Osteoblast (primary cell): Measurements from ENCODE around the gene OR52N4. TPM values are rescaled to one million over a fixed set of nuclear protein-coding genes. Genes with fewer than 3 reads are reported as not detected.

ENCODE experiments used
- DNase-seq: peaks from one replicate; pipeline ENCODE4 v3.0.0; 2011; ENCODE audit warnings: low spot score, mixed read lengths; ENCODE audit not compliant: insufficient read length; ENCODE audit errors: missing footprints
- H2AFZ ChIP-seq: 2 replicates; pipeline ENCODE4 v1.6.0; 2011; ENCODE audit warnings: mild to moderate bottlenecking, low read length
- H3K27ac ChIP-seq: 2 replicates; pipeline ENCODE4 v1.5.1; 2011; ENCODE audit warnings: mild to moderate bottlenecking, low read depth, low read length, moderate library complexity
- H3K27me3 ChIP-seq: 2 replicates; pipeline ENCODE4 v1.6.0; 2012; ENCODE audit warnings: mild to moderate bottlenecking, control low read depth, inconsistent platforms, low read length, moderate library complexity; ENCODE audit not compliant: insufficient read depth
- H3K36me3 ChIP-seq: 2 replicates; pipeline ENCODE4 v1.5.1; 2011; ENCODE audit warnings: mild to moderate bottlenecking, low read length, control low read depth, moderate library complexity; ENCODE audit not compliant: insufficient read depth
- H3K4me1 ChIP-seq: 2 replicates; pipeline ENCODE4 v1.5.1; 2011; ENCODE audit warnings: mild to moderate bottlenecking, low read length, control low read depth, moderate library complexity; ENCODE audit not compliant: insufficient read depth
- H3K4me2 ChIP-seq: 2 replicates; pipeline ENCODE4 v1.6.0; 2011; ENCODE audit warnings: mild to moderate bottlenecking, low read length; ENCODE audit not compliant: insufficient read depth
- H3K4me3 ChIP-seq: fragments of 200-600 bp; sonication (generic); 3 replicates; pipeline ENCODE4 v1.5.1; 2012; ENCODE audit warnings: mild to moderate bottlenecking, low read length, inconsistent platforms; ENCODE audit not compliant: insufficient read depth
- H3K79me2 ChIP-seq: 2 replicates; pipeline ENCODE4 v1.6.0; 2012; ENCODE audit warnings: mild to moderate bottlenecking, low read length, control low read depth, inconsistent platforms; ENCODE audit not compliant: insufficient read depth
- H3K9me3 ChIP-seq: 2 replicates; pipeline ENCODE4 v1.5.1; 2011; ENCODE audit warnings: low read depth, low read length, control low read depth
- H4K20me1 ChIP-seq: 2 replicates; pipeline ENCODE4 v1.6.0; 2012; ENCODE audit warnings: mild to moderate bottlenecking, low read length, control low read depth; ENCODE audit not compliant: insufficient read depth
- CTCF ChIP-seq: IDR thresholded peaks from 2 replicates; pipeline ENCODE4 v1.5.1; 2011; ENCODE audit warnings: mild to moderate bottlenecking, low read depth, low read length, moderate library complexity; ENCODE audit errors: extremely low read depth
- total RNA-seq: library from RNA; depleted of rRNA; stranded (reverse); fragments of >200 nt; gene quantifications from 2 replicates; pipeline ENCODE4 v1.2.3, GENCODE V29; 2012

OR52N4 gene
- total RNA-seq, 1 donor, result not detected

- no peaks in the 10 kb centered on the region for H3K27me3 ChIP-seq
- DNase-seq, result no peak
- no peak overlapping the region for H2AFZ ChIP-seq
- no peak overlapping the region for H3K4me2 ChIP-seq
- no peaks in the 10 kb centered on the region for H3K9me3 ChIP-seq
- no peaks in the 10 kb centered on the region for H3K4me1 ChIP-seq
- no peaks in the 10 kb centered on the region for H3K36me3 ChIP-seq
- no peak for TF ChIP-seq CTCF
- no peaks in the 10 kb centered on the region for H3K79me2 ChIP-seq
- no peak overlapping the region for H3K27ac ChIP-seq
- no peaks in the 10 kb centered on the region for H4K20me1 ChIP-seq
- no peak overlapping the region for H3K4me3 ChIP-seq
Measured at GRCh38 chr11:5746614-5747013, 7.4 kb upstream of the OR52N4 start.

GRCh38 chr11:5749836-5750235 lies 4.2 kb upstream of the OR52N4 start:
- H3K4me2 ChIP-seq, result no peak overlapping the region
- H3K4me1 ChIP-seq, result no peaks in the 10 kb centered on the region
- no peak overlapping the region for H2AFZ ChIP-seq
- no peaks in the 10 kb centered on the region for H4K20me1 ChIP-seq
- no peaks in the 10 kb centered on the region for H3K79me2 ChIP-seq
- peaks cover 2% of the 10 kb centered on the region for H3K27me3 ChIP-seq
- no peaks in the 10 kb centered on the region for H3K9me3 ChIP-seq
- H3K4me3 ChIP-seq, result no peak overlapping the region
- no peak for DNase-seq
- no peak overlapping the region for H3K27ac ChIP-seq
- H3K36me3 ChIP-seq, result no peaks in the 10 kb centered on the region
- no peak for TF ChIP-seq CTCF

GRCh38 chr11:5767056-5767455 lies 13.0 kb downstream of the OR52N4 start:
- H3K4me3 ChIP-seq, result no peak overlapping the region
- no peaks in the 10 kb centered on the region for H4K20me1 ChIP-seq
- H3K27ac ChIP-seq, result no peak overlapping the region
- no peak overlapping the region for H3K4me2 ChIP-seq
- TF ChIP-seq CTCF, result no peak
- H3K79me2 ChIP-seq, result no peaks in the 10 kb centered on the region
- no peaks in the 10 kb centered on the region for H3K36me3 ChIP-seq
- H2AFZ ChIP-seq, result no peak overlapping the region
- no peak for DNase-seq
- H3K4me1 ChIP-seq, result no peaks in the 10 kb centered on the region
- H3K27me3 ChIP-seq, result no peaks in the 10 kb centered on the region
- no peaks in the 10 kb centered on the region for H3K9me3 ChIP-seq

- Histone ChIP-seq H2AFZ (no peak within 1 kb of the TSS), H3K4me1 (no peaks in the 10 kb centered on the region), H4K20me1 (no peaks in the 10 kb centered on the region), H3K4me2 (no peak within 1 kb of the TSS), H3K4me3 (no peak within 1 kb of the TSS), H3K79me2 (no peaks in the 10 kb centered on the region), H3K27ac (no peak within 1 kb of the TSS), H3K27me3 (no peaks in the 10 kb centered on the region), H3K9me3 (no peaks in the 10 kb centered on the region), H3K36me3 (no peaks in the 10 kb centered on the region)
- no peak for TF ChIP-seq CTCF
- no peak for DNase-seq
Measured at GRCh38 chr11:5783255-5783654, 29.2 kb downstream of the OR52N4 start, which contains the start of gene OR52N5. OR52N5 (minus strand) TSS chr11:5783355; CDS start chr11:5778634, 4,721 bp downstream.
